Measurements from ENCODE around the gene DLX3.

DLX3 gene

GRCh38 chr17:49976828-49977202 lies 18.2 kb downstream of the DLX3 start:
- Mint-ChIP-seq H3K4me3 (no peak overlapping the region), H3K27ac (no peak overlapping the region), H3K27me3 (ENCODE audit: low read depth) (peaks cover 68% of the 10 kb centered on the region), H3K36me3 (ENCODE audit: low read depth) (no peaks in the 10 kb centered on the region), H3K4me1 (ENCODE audit: low read depth) (no peaks in the 10 kb centered on the region), H3K9me3 (no peaks in the 10 kb centered on the region)

- no peaks in the 10 kb centered on the region for H3K36me3 Mint-ChIP-seq (ENCODE audit: low read depth)
- peaks cover 69% of the 10 kb centered on the region for H3K27me3 Mint-ChIP-seq (ENCODE audit: low read depth)
- no peaks in the 10 kb centered on the region for H3K9me3 Mint-ChIP-seq
- no peak overlapping the region for H3K4me3 Mint-ChIP-seq
- H3K27ac Mint-ChIP-seq: no peak overlapping the region
- peaks cover 2% of the 10 kb centered on the region for H3K4me1 Mint-ChIP-seq (ENCODE audit: low read depth)
Observed at GRCh38 chr17:49976163-49976827, 18.7 kb downstream of the DLX3 start.

GRCh38 chr17:49975531-49975930 lies 19.5 kb downstream of the DLX3 start:
- H3K27ac Mint-ChIP-seq: no peak overlapping the region
- peaks cover 5% of the 10 kb centered on the region for H3K4me1 Mint-ChIP-seq (ENCODE audit: low read depth)
- no peaks in the 10 kb centered on the region for H3K36me3 Mint-ChIP-seq (ENCODE audit: low read depth)
- H3K27me3 Mint-ChIP-seq (ENCODE audit: low read depth): peaks cover 69% of the 10 kb centered on the region
- no peak overlapping the region for H3K4me3 Mint-ChIP-seq
- no peaks in the 10 kb centered on the region for H3K9me3 Mint-ChIP-seq

GRCh38 chr17:49973271-49973615 lies 21.8 kb downstream of the DLX3 start:
- peaks cover 10% of the 10 kb centered on the region for H3K4me1 Mint-ChIP-seq (ENCODE audit: low read depth)
- no peaks in the 10 kb centered on the region for H3K36me3 Mint-ChIP-seq (ENCODE audit: low read depth)
- no peaks in the 10 kb centered on the region for H3K9me3 Mint-ChIP-seq
- H3K4me3 Mint-ChIP-seq: no peak overlapping the region
- peaks cover 82% of the 10 kb centered on the region for H3K27me3 Mint-ChIP-seq (ENCODE audit: low read depth)
- H3K27ac Mint-ChIP-seq: no peak overlapping the region

GRCh38 chr17:49972486-49973270 lies 22.3 kb downstream of the DLX3 start:
- Mint-ChIP-seq H3K4me1 (ENCODE audit: low read depth) (peaks cover 10% of the 10 kb centered on the region), H3K4me3 (no peak overlapping the region), H3K27me3 (ENCODE audit: low read depth) (peaks cover 83% of the 10 kb centered on the region), H3K9me3 (no peaks in the 10 kb centered on the region), H3K36me3 (ENCODE audit: low read depth) (no peaks in the 10 kb centered on the region), H3K27ac (no peak overlapping the region)

GRCh38 chr17:49971848-49972485 lies 23.1 kb downstream of the DLX3 start:
- Mint-ChIP-seq H3K36me3 (ENCODE audit: low read depth) (no peaks in the 10 kb centered on the region), H3K4me1 (ENCODE audit: low read depth) (peaks cover 10% of the 10 kb centered on the region), H3K27me3 (ENCODE audit: low read depth) (peaks cover 85% of the 10 kb centered on the region), H3K4me3 (no peak overlapping the region), H3K9me3 (no peaks in the 10 kb centered on the region), H3K27ac (no peak overlapping the region)

GRCh38 chr17:49971199-49971847 lies 23.7 kb downstream of the DLX3 start:
- H3K4me1 Mint-ChIP-seq (ENCODE audit: low read depth): peaks cover 10% of the 10 kb centered on the region
- peaks cover 88% of the 10 kb centered on the region for H3K27me3 Mint-ChIP-seq (ENCODE audit: low read depth)
- H3K9me3 Mint-ChIP-seq: no peaks in the 10 kb centered on the region
- H3K4me3 Mint-ChIP-seq: no peak overlapping the region
- H3K36me3 Mint-ChIP-seq (ENCODE audit: low read depth): no peaks in the 10 kb centered on the region
- no peak overlapping the region for H3K27ac Mint-ChIP-seq

- Mint-ChIP-seq H3K4me3 (peak overlapping the region; percentile 82), H3K4me1 (ENCODE audit: low read depth) (peaks cover 12% of the 10 kb centered on the region), H3K36me3 (ENCODE audit: low read depth) (no peaks in the 10 kb centered on the region), H3K9me3 (no peaks in the 10 kb centered on the region), H3K27ac (no peak overlapping the region), H3K27me3 (ENCODE audit: low read depth) (peaks cover 91% of the 10 kb centered on the region)
Observed at GRCh38 chr17:49970498-49970897, 24.5 kb downstream of the DLX3 start.

GRCh38 chr17:49969795-49970389 lies 25.1 kb downstream of the DLX3 start:
- H3K27me3 Mint-ChIP-seq (ENCODE audit: low read depth): peaks cover 91% of the 10 kb centered on the region
- peaks cover 15% of the 10 kb centered on the region for H3K4me1 Mint-ChIP-seq (ENCODE audit: low read depth)
- no peak overlapping the region for H3K27ac Mint-ChIP-seq
- H3K4me3 Mint-ChIP-seq: peak overlapping the region; percentile 82
- no peaks in the 10 kb centered on the region for H3K9me3 Mint-ChIP-seq
- no peaks in the 10 kb centered on the region for H3K36me3 Mint-ChIP-seq (ENCODE audit: low read depth)

GRCh38 chr17:49969134-49969759 lies 25.8 kb downstream of the DLX3 start, which contains the start of gene DLX4:
Gene DLX4 (plus strand): TSS chr17:49969190. CDS start chr17:49969469, 279 bp downstream.
- H3K4me1 Mint-ChIP-seq (ENCODE audit: low read depth): peaks cover 20% of the 10 kb centered on the region
- H3K27me3 Mint-ChIP-seq (ENCODE audit: low read depth): peaks cover 93% of the 10 kb centered on the region
- H3K4me3 Mint-ChIP-seq: peak within 1 kb of the TSS; percentile 82
- no peaks in the 10 kb centered on the region for H3K36me3 Mint-ChIP-seq (ENCODE audit: low read depth)
- H3K9me3 Mint-ChIP-seq: no peaks in the 10 kb centered on the region
- peak within 1 kb of the TSS; percentile 26 for H3K27ac Mint-ChIP-seq

- H3K36me3 Mint-ChIP-seq (ENCODE audit: low read depth): no peaks in the 10 kb centered on the region
- no peaks in the 10 kb centered on the region for H3K9me3 Mint-ChIP-seq
- peaks cover 93% of the 10 kb centered on the region for H3K27me3 Mint-ChIP-seq (ENCODE audit: low read depth)
- peak overlapping the region; percentile 82 for H3K4me3 Mint-ChIP-seq
- peaks cover 23% of the 10 kb centered on the region for H3K4me1 Mint-ChIP-seq (ENCODE audit: low read depth)
- peak overlapping the region; percentile 26 for H3K27ac Mint-ChIP-seq
Observed at GRCh38 chr17:49968405-49969133, 26.5 kb downstream of the DLX3 start.

GRCh38 chr17:49967621-49968404 lies 27.2 kb downstream of the DLX3 start:
- no peaks in the 10 kb centered on the region for H3K36me3 Mint-ChIP-seq (ENCODE audit: low read depth)
- peak overlapping the region; percentile 61 for H3K4me3 Mint-ChIP-seq
- peaks cover 93% of the 10 kb centered on the region for H3K27me3 Mint-ChIP-seq (ENCODE audit: low read depth)
- peaks cover 28% of the 10 kb centered on the region for H3K4me1 Mint-ChIP-seq (ENCODE audit: low read depth)
- H3K27ac Mint-ChIP-seq: no peak overlapping the region
- H3K9me3 Mint-ChIP-seq: no peaks in the 10 kb centered on the region

GRCh38 chr17:49967205-49967604 lies 27.8 kb downstream of the DLX3 start:
- Mint-ChIP-seq H3K27ac (no peak overlapping the region), H3K9me3 (no peaks in the 10 kb centered on the region), H3K4me1 (ENCODE audit: low read depth) (peaks cover 28% of the 10 kb centered on the region), H3K36me3 (ENCODE audit: low read depth) (no peaks in the 10 kb centered on the region), H3K27me3 (ENCODE audit: low read depth) (peaks cover 93% of the 10 kb centered on the region), H3K4me3 (no peak overlapping the region)

All from T-helper 1 cell treated with Interleukin-12 subunit alpha and Interleukin-12 subunit beta and Interleukin-4 antibody, amounts not matched to agents 30 μg/mL and 1 μg/mL, for 36 hours (primary cell).